HG03135 (cell line): Measurements from ENCODE around the gene IL9R.
"Not testable (repeated sequence)": the region's sequence is repeated elsewhere in the genome, so short reads cannot be mapped to it uniquely, and the experiment has no call there.

Source experiments
- ATAC-seq: cut with Tn5 transposase; IDR thresholded peaks from one replicate; pipeline ENCODE4 v1.9.1; 2021; ENCODE audit warnings: mild to moderate bottlenecking, moderate library complexity; ENCODE audit not compliant: unreplicated experiment

IL9R gene

GRCh38 chrX:155998116-155998515 lies 620 bp downstream of the IL9R start:
- ATAC-seq, result no peak

GRCh38 chrX:155998761-155999510 lies 1.4 kb downstream of the IL9R start:
- ATAC-seq, result no peak

- ATAC-seq, result not testable (repeated sequence)
These were observed 2.3 kb downstream of the IL9R start for GRCh38 chrX:155999751-156000150.

GRCh38 chrX:156000361-156000926 lies 2.9 kb downstream of the IL9R start:
- no peak for ATAC-seq

- no peak for ATAC-seq
These were observed 3.6 kb downstream of the IL9R start for GRCh38 chrX:156001001-156001666.

- no peak for ATAC-seq
These were observed 4.1 kb downstream of the IL9R start for GRCh38 chrX:156001667-156002021.

GRCh38 chrX:156002507-156002906 lies 5.0 kb downstream of the IL9R start:
- no peak for ATAC-seq

GRCh38 chrX:156003486-156004185 lies 6.1 kb downstream of the IL9R start:
- no peak for ATAC-seq

GRCh38 chrX:156004256-156004655 lies 6.8 kb downstream of the IL9R start:
- ATAC-seq, result no peak

- ATAC-seq, result no peak
These were observed 7.2 kb downstream of the IL9R start for GRCh38 chrX:156004740-156005139.

GRCh38 chrX:156005144-156005543 lies 7.6 kb downstream of the IL9R start:
- ATAC-seq, result no peak

GRCh38 chrX:156006468-156006867 lies 9.0 kb downstream of the IL9R start:
- ATAC-seq, result not testable (repeated sequence)

- not testable (repeated sequence) for ATAC-seq
These were observed 10.9 kb downstream of the IL9R start for GRCh38 chrX:156008379-156008778.

GRCh38 chrX:156008915-156009314 lies 11.4 kb downstream of the IL9R start:
- ATAC-seq, result no peak

- ATAC-seq, result not testable (repeated sequence)
These were observed 12.2 kb downstream of the IL9R start for GRCh38 chrX:156009691-156010090.

- ATAC-seq, result not testable (repeated sequence)
These were observed 15.9 kb downstream of the IL9R start for GRCh38 chrX:156013286-156013953.

- not testable (repeated sequence) for ATAC-seq
These were observed 22.4 kb downstream of the IL9R start for GRCh38 chrX:156019846-156020245.

- not testable (repeated sequence) for ATAC-seq
These were observed 25.5 kb downstream of the IL9R start for GRCh38 chrX:156023002-156023401.

- not testable (repeated sequence) for ATAC-seq
These were observed 27.5 kb downstream of the IL9R start for GRCh38 chrX:156024949-156025492.

- not testable (repeated sequence) for ATAC-seq
These were observed 31.2 kb downstream of the IL9R start for GRCh38 chrX:156028653-156029237.
